K562 (cell line): ENCODE data around the gene B3GALT5. TPM values are rescaled to one million over a fixed set of nuclear protein-coding genes. Genes with fewer than 3 reads are reported as not detected.

Source experiments
- ATAC-seq: fragments of 200-7000 bp; cut with Tn5 transposase; 3 replicates; pipeline ENCODE4 v1.9.1; 2020; ENCODE audit warnings: moderate library complexity
- BruUV-seq: library from RNA; stranded (reverse); fragments of 400-500 nt; replicated peaks from 2 replicates; lab custom pipeline; 2021; lab: Mats Ljungman, UMichigan
- CTCF ChIA-PET: fragments of 300-600 bp; formaldehyde crosslinking; extraction: SDS; loops from one replicate; lab custom pipeline; 2021; ENCODE audit warnings: low intra/inter-chr PET ratio; lab: Yijun Ruan, JAX
- POLR2A ChIA-PET: fragments of 300-600, 350-650 bp; sonication (Branson Sonifier 250); formaldehyde crosslinking; extraction: SDS; loops from one replicate; lab custom pipeline; 2021; ENCODE audit warnings: antibody characterized with exemption, inconsistent platforms; lab: Yijun Ruan, JAX
- DNase-seq, 4 experiments: peaks; one replicate each; pipeline versions ENCODE4 v3.0.0 to v3.0.0-alpha.2; 2011 to 2018; ENCODE audit warnings: low spot score in 3 of 4, mixed read lengths in 3 of 4; ENCODE audit errors: extremely low read depth in 1 of 4
- FAIRE-seq: peaks from 2 replicates; lab custom pipeline; 2011; peaks lifted over from hg19 to GRCh38; lab: Jason Lieb, UNC
- H2AFZ ChIP-seq: 2 replicates; pipeline ENCODE4 v1.6.0; 2011; ENCODE audit warnings: low read depth, low read length, control low read depth, inconsistent platforms
- H3K27ac ChIP-seq: fragments of 200-600 bp; 3 replicates; pipeline ENCODE4 v1.8.0; 2011; ENCODE audit warnings: low read depth, mild to moderate bottlenecking, control low read depth, inconsistent platforms, low read length, moderate library complexity, mixed read lengths; ENCODE audit errors: extremely low read depth
- H3K27me3 ChIP-seq, 2 experiments: fragments of 300-600 bp in 1 of 2; 2 replicates in 1 of 2; 3 replicates in 1 of 2; pipeline versions ENCODE4 v1.6.0 to v1.8.0; 2011; ENCODE audit warnings: inconsistent platforms in 2 of 2, low read length in 2 of 2, mild to moderate bottlenecking in 1 of 2, mixed read lengths in 1 of 2, moderate library complexity in 1 of 2; ENCODE audit not compliant: control insufficient read depth in 2 of 2, insufficient read depth in 2 of 2
- H3K36me3 ChIP-seq: fragments of 300-600 bp; 3 replicates; pipeline ENCODE4 v1.8.0; 2011; ENCODE audit warnings: mild to moderate bottlenecking, low read length, inconsistent platforms; ENCODE audit not compliant: control insufficient read depth, insufficient read depth
- H3K4me1 ChIP-seq, 2 experiments: fragments of 200-600 bp in 1 of 2; replicated peaks in 1 of 2; 2 replicates in 1 of 2; 3 replicates in 1 of 2; pipeline versions ENCODE4 v1.5.1 to v1.8.0; 2011; ENCODE audit warnings: inconsistent platforms in 2 of 2, low read length in 2 of 2, mild to moderate bottlenecking in 1 of 2, mixed read lengths in 1 of 2, moderate library complexity in 1 of 2; ENCODE audit not compliant: control insufficient read depth in 2 of 2, insufficient read depth in 2 of 2
- H3K4me2 ChIP-seq: 2 replicates; pipeline ENCODE4 v1.6.1; 2011; ENCODE audit warnings: low read length, control low read depth, inconsistent platforms, mixed read lengths; ENCODE audit not compliant: insufficient read depth
- H3K4me3 ChIP-seq: fragments of 200-600 bp; sonication (generic), shearing (Covaris generic); 2 replicates; pipeline ENCODE4 v1.5.1; 2016; ENCODE audit warnings: control low read depth, inconsistent platforms
- H3K79me2 ChIP-seq: fragments of 200-600 bp; 3 replicates; pipeline ENCODE4 v1.8.0; 2011; ENCODE audit warnings: low read length, inconsistent platforms; ENCODE audit not compliant: control insufficient read depth, insufficient read depth
- H3K9ac ChIP-seq, 2 experiments: 2 replicates each; pipeline versions ENCODE4 v1.6.0 to v1.6.1; 2011; ENCODE audit warnings: low read depth in 2 of 2, low read length in 2 of 2, control low read depth in 1 of 2, inconsistent platforms in 1 of 2, mild to moderate bottlenecking in 1 of 2, mixed read lengths in 1 of 2; ENCODE audit not compliant: insufficient read depth in 1 of 2
- H3K9me1 ChIP-seq: one replicate; pipeline ENCODE4 v1.6.0; 2011; ENCODE audit warnings: inconsistent platforms, mild to moderate bottlenecking, low read length, moderate library complexity; ENCODE audit not compliant: control insufficient read depth, insufficient read depth
- H3K9me3 ChIP-seq: replicated peaks from 2 replicates; pipeline ENCODE4 v1.5.1; 2011; ENCODE audit warnings: low read depth, low read length, inconsistent platforms; ENCODE audit not compliant: control insufficient read depth, insufficient read depth
- H4K20me1 ChIP-seq: replicated peaks from 2 replicates; pipeline ENCODE4 v1.6.1; 2011; ENCODE audit warnings: low read length, inconsistent platforms, mixed read lengths; ENCODE audit not compliant: control insufficient read depth, insufficient read depth
- CREBBP ChIP-seq: IDR thresholded peaks from one replicate; pipeline ENCODE4 v1.6.1; 2012; ENCODE audit warnings: low read depth, mild to moderate bottlenecking, control low read depth, inconsistent platforms, low read length
- EHMT2 ChIP-seq: fragments of 450-650 bp; IDR thresholded peaks from 2 replicates; pipeline ENCODE4 v1.6.1; 2018; ENCODE audit warnings: antibody characterized with exemption
- NCOR1 ChIP-seq: fragments of 450-650 bp; IDR thresholded peaks from 2 replicates; pipeline ENCODE4 v1.6.1; 2016; ENCODE audit warnings: mild to moderate bottlenecking, moderate library complexity
- NFE2 ChIP-seq: IDR thresholded peaks from 2 replicates; pipeline ENCODE4 v1.6.1; 2014; ENCODE audit warnings: antibody characterized with exemption, low read depth
- ZNF785 ChIP-seq: fragments of 250-450 bp; sonication (Bioruptor Pico); IDR thresholded peaks from 2 replicates; pipeline ENCODE4 v1.4.0; 2020; ENCODE audit warnings: mild to moderate bottlenecking
- WGBS: fragments of 100-300 bp; shearing (Covaris generic); methylation state at CpG from one replicate; pipeline ENCODE4 v1.1.6; 2016; ENCODE audit warnings: low coverage, mixed read lengths; ENCODE audit not compliant: insufficient coverage; ENCODE audit errors: missing lambda C conversion rate; 5-methylcytosine and 5-hydroxymethylcytosine counted together
- in situ Hi-C: fragments of 300-500 bp; cut with MboI; formaldehyde crosslinking; loops from 4 replicates; pipeline ENCODE4 v1.15.0; 2018; ENCODE audit warnings: inconsistent platforms, mixed read lengths
- intact Hi-C: fragments of 100-400 bp; cut with micrococcal nuclease; formaldehyde crosslinking; loops from 2 replicates; pipeline ENCODE4 v1.14.2; 2022
- polyA plus RNA-seq, 8 experiments: library from polyadenylated mRNA; depleted of rRNA in 4 of 8; stranded (reverse) in 5 of 8; unstranded in 3 of 8; fragments of >200 nt; fragmentation: Nextera tagmentation in 2 of 8; fragmentation: Illumina TruSeq in 1 of 8; extraction: Ambion mirVana in 2 of 8; extraction: Trizol in 1 of 8; gene quantifications; 2 replicates each; pipeline versions ENCODE4 v1.2.1 to v1.2.3, GENCODE V29; 2011 to 2014; ENCODE audit warnings: inconsistent platforms in 1 of 8, missing spikeins in 1 of 8
- total RNA-seq, 7 experiments: library from RNA; depleted of rRNA in 6 of 7; stranded (reverse); fragments of >200 nt in 6 of 7; fragmentation: Illumina TruSeq in 2 of 7; extraction: Trizol in 2 of 7; gene quantifications; 2 replicates each; pipeline versions ENCODE4 v1.2.1 to v1.2.3, GENCODE V29; 2011 to 2021; ENCODE audit warnings: low replicate concordance in 1 of 7
- TF ChIP-seq, protein P1 (sequence below): IDR thresholded peaks from 3 replicates; pipeline ENCODE4 v1.6.1; 2011; ENCODE audit warnings: borderline replicate concordance, mild to moderate bottlenecking; ENCODE audit not compliant: insufficient read length, insufficient read depth
- TF ChIP-seq, protein P2 (sequence below): sonication (generic); formaldehyde crosslinking; IDR thresholded peaks from 2 replicates; pipeline ENCODE4 v1.8.1; 2023; ENCODE audit warnings: mild to moderate bottlenecking, missing genetic modification reagents, moderate library complexity
- TF ChIP-seq, protein P3 (sequence below): fragments of 250-450 bp; sonication (Bioruptor Pico); IDR thresholded peaks from 2 replicates; pipeline ENCODE4 v1.8.0; 2022; ENCODE audit warnings: inconsistent platforms

The B3GALT5 gene
- total and polyA plus RNA-seq, 9 of the 15 experiments (the other 6 are each of a cell fraction or from before 2014, with no cell fraction given): 0.02 TPM; not detected in 8

DNA sequence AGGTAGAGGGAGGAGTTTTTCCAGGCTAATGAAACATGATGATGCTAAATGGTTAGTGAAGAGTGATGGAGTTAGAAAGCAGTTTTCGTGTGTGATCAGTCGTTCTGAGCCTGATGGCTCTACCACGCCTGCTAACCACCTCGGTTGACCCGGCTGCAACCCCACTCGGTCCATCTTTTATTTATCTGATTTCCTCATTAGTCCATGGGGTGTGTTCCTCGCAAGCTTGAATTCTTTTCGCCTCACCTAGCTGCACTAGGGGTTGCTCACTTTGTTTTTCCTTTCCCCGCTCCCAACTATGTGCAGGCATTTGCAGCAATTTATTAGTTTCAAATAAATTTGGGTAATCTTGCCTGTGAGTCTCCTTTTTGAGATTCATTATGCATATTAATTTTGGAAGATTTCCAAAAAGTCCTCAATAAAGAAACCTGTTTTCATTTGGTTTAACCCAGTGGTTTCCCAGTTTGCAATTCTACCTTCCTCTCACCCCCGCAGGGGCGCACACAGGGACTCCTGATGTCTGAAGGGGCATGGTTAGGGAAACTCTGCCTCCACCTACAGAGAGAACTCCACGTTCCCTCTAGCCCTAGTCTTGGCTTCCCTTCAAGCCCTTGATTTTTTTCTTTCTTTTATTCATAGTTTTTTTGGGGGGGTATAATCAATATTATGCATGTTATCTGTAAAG lies 12.6 kb downstream of the B3GALT5 start:
- CTCF ChIA-PET: no interaction called here
- ATAC-seq (no peak), DNase-seq (no peak), FAIRE-seq (no peak)
- Histone ChIP-seq H3K4me2 (no peak overlapping the region), H3K79me2 (no peaks in the 10 kb centered on the region), H3K9ac (no peak overlapping the region), H3K27me3 (no peaks in the 10 kb centered on the region), H3K4me1 (no peaks in the 10 kb centered on the region), H2AFZ (no peak overlapping the region), H3K9me3 (no peaks in the 10 kb centered on the region), H4K20me1 (no peaks in the 10 kb centered on the region), H3K4me3 (no peak overlapping the region)
- intact Hi-C loops: no loop called here
- 2% methylated on average over 12 of the region's 12 CpGs for WGBS
- POLR2A ChIA-PET: interaction anchor here (1.0 kb wide), 1 partner anchor 10 kb away, joined by 3 read pairs; no protein-coding TSS in a partner anchor
- in situ Hi-C loops: no loop called here
- BruUV-seq: no TSS peak
- TF ChIP-seq CREBBP (no peak), NCOR1 (no peak), EHMT2 (no peak), NFE2 (no peak), ZNF785 (CRISPR knock-in tag) (no peak)
- TF ChIP-seq, protein P1, sequence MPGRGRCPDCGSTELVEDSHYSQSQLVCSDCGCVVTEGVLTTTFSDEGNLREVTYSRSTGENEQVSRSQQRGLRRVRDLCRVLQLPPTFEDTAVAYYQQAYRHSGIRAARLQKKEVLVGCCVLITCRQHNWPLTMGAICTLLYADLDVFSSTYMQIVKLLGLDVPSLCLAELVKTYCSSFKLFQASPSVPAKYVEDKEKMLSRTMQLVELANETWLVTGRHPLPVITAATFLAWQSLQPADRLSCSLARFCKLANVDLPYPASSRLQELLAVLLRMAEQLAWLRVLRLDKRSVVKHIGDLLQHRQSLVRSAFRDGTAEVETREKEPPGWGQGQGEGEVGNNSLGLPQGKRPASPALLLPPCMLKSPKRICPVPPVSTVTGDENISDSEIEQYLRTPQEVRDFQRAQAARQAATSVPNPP: no peak
- TF ChIP-seq, protein P2, sequence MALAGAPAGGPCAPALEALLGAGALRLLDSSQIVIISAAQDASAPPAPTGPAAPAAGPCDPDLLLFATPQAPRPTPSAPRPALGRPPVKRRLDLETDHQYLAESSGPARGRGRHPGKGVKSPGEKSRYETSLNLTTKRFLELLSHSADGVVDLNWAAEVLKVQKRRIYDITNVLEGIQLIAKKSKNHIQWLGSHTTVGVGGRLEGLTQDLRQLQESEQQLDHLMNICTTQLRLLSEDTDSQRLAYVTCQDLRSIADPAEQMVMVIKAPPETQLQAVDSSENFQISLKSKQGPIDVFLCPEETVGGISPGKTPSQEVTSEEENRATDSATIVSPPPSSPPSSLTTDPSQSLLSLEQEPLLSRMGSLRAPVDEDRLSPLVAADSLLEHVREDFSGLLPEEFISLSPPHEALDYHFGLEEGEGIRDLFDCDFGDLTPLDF (CRISPR knock-in tag): no peak
- TF ChIP-seq, protein P3, sequence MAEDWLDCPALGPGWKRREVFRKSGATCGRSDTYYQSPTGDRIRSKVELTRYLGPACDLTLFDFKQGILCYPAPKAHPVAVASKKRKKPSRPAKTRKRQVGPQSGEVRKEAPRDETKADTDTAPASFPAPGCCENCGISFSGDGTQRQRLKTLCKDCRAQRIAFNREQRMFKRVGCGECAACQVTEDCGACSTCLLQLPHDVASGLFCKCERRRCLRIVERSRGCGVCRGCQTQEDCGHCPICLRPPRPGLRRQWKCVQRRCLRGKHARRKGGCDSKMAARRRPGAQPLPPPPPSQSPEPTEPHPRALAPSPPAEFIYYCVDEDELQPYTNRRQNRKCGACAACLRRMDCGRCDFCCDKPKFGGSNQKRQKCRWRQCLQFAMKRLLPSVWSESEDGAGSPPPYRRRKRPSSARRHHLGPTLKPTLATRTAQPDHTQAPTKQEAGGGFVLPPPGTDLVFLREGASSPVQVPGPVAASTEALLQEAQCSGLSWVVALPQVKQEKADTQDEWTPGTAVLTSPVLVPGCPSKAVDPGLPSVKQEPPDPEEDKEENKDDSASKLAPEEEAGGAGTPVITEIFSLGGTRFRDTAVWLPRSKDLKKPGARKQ (CRISPR knock-in tag): no peak
- TF ChIP-seq, all 486 proteins: peak for 0
- Histone ChIP-seq H3K9me1 (no peaks in the 10 kb centered on the region), H3K27ac (no peak overlapping the region), H3K36me3 (no peaks in the 10 kb centered on the region)
